Naive thymus-derived CD4-positive, alpha-beta T cell (primary cell): Measurements from ENCODE around the gene NUDT11. TPM values are rescaled to one million over a fixed set of nuclear protein-coding genes. Genes with fewer than 3 reads are reported as not detected.
A peak's percentile ranks its signal among the peaks of the same experiment; 100 is the strongest.
"Not testable (repeated sequence)": the region's sequence is repeated elsewhere in the genome, so short reads cannot be mapped to it uniquely, and the experiment has no call there.

Experiments used
- ATAC-seq: fragments of 150-1000 bp; cut with Tn5 transposase; 2 replicates; pipeline ENCODE4 v1.10.0; 2021; ENCODE audit warnings: mild to moderate bottlenecking, moderate library complexity
- CTCF ChIA-PET: fragments of 350-600 bp; sonication (Branson Sonifier 250); formaldehyde crosslinking; loops from one replicate; lab custom pipeline; 2021; ENCODE audit warnings: antibody characterized with exemption; lab: Charles Lee
- POLR2A ChIA-PET: fragments of 350-600 bp; sonication (Branson Sonifier 250); formaldehyde crosslinking; loops from one replicate; lab custom pipeline; 2021; ENCODE audit warnings: antibody characterized with exemption, inconsistent platforms; lab: Charles Lee
- DNase-seq, 9 donors: peaks; one replicate each; pipeline versions ENCODE4 v3.0.0 to v3.0.0-alpha.2; 2020 to 2022; ENCODE audit warnings: mixed read lengths in 1 of 9
- H3K27ac ChIP-seq: one replicate; pipeline ENCODE4 v1.7.0; 2013; ENCODE audit warnings: mild to moderate bottlenecking, low read depth, low read length, moderate library complexity
- H3K27me3 ChIP-seq, 2 donors: one replicate each; pipeline ENCODE4 v1.7.0; 2013; ENCODE audit warnings: low read length in 2 of 2, mild to moderate bottlenecking in 2 of 2, moderate library complexity in 2 of 2; ENCODE audit not compliant: control insufficient read depth in 2 of 2, insufficient read depth in 2 of 2
- H3K36me3 ChIP-seq, 3 experiments: 1 replicate in 2 of 3; 2 replicates in 1 of 3; pipeline ENCODE4 v1.7.0; 2013; ENCODE audit warnings: low read length in 3 of 3, mild to moderate bottlenecking in 3 of 3, moderate library complexity in 1 of 3; ENCODE audit not compliant: insufficient read depth in 3 of 3, control insufficient read depth in 2 of 3
- H3K4me1 ChIP-seq, 2 donors: one replicate each; pipeline ENCODE4 v1.7.0; 2013; ENCODE audit warnings: low read length in 2 of 2, mild to moderate bottlenecking in 2 of 2, moderate library complexity in 1 of 2; ENCODE audit not compliant: control insufficient read depth in 2 of 2, insufficient read depth in 2 of 2
- H3K4me3 ChIP-seq: 2 replicates; pipeline ENCODE4 v1.7.0; 2013; ENCODE audit warnings: mild to moderate bottlenecking, low read length
- H3K9me3 ChIP-seq, 3 experiments: 1 replicate in 2 of 3; 2 replicates in 1 of 3; pipeline ENCODE4 v1.7.0; 2013; ENCODE audit warnings: low read length in 3 of 3; ENCODE audit not compliant: control insufficient read depth in 2 of 3
- H3K27ac Mint-ChIP-seq, 9 donors: one replicate each; pipeline ENCODE4 v1.8.0; 2020 to 2022; ENCODE audit warnings: mixed read lengths in 9 of 9, mild to moderate bottlenecking in 8 of 9, moderate library complexity in 5 of 9, inconsistent platforms in 2 of 9
- H3K27me3 Mint-ChIP-seq, 5 donors: one replicate each; pipeline ENCODE4 v1.8.0; 2021 to 2022; ENCODE audit warnings: mixed read lengths in 5 of 5, mild to moderate bottlenecking in 1 of 5
- H3K36me3 Mint-ChIP-seq, 5 donors: one replicate each; pipeline ENCODE4 v1.8.0; 2020 to 2022; ENCODE audit warnings: mixed read lengths in 5 of 5, mild to moderate bottlenecking in 3 of 5, inconsistent platforms in 1 of 5
- H3K4me1 Mint-ChIP-seq, 7 donors: one replicate each; pipeline ENCODE4 v1.8.0; 2020 to 2022; ENCODE audit warnings: mixed read lengths in 7 of 7, mild to moderate bottlenecking in 3 of 7, inconsistent platforms in 1 of 7
- H3K4me3 Mint-ChIP-seq, 10 donors: one replicate each; pipeline ENCODE4 v1.8.0; 2020 to 2022; ENCODE audit warnings: mild to moderate bottlenecking in 10 of 10, mixed read lengths in 10 of 10, moderate library complexity in 6 of 10, inconsistent platforms in 2 of 10
- H3K9me3 Mint-ChIP-seq, 11 donors: one replicate each; pipeline ENCODE4 v1.8.0; 2020 to 2022; ENCODE audit warnings: mixed read lengths in 11 of 11, mild to moderate bottlenecking in 4 of 11, inconsistent platforms in 1 of 11, moderate library complexity in 1 of 11
- intact Hi-C, 2 donors: fragments of 100-400 bp; cut with micrococcal nuclease; formaldehyde crosslinking; loops; one replicate each; pipeline ENCODE4 v1.15.1; 2023
- polyA plus RNA-seq, 2 donors: library from polyadenylated mRNA; unstranded; fragments of 300-500 nt; fragmentation: Illumina TruSeq; gene quantifications; one replicate each; pipeline ENCODE4 v1.2.3, GENCODE V29; 2021
- total RNA-seq, 6 experiments: library from RNA in 5 of 6; stranded (reverse) in 5 of 6; gene quantifications; 1 replicate in 5 of 6; 2 replicates in 1 of 6; pipeline ENCODE4 v1.2.3 and lab custom pipeline; 2021 to 2026

Gene NUDT11
- 1 to 10 TPM in 1 of 5 experiments, under 1 TPM in 3, not detected in 1; 0.13 to 1.2 (median 0.47) TPM for total RNA-seq
- under 1 TPM in 1 of 2 donors, not detected in 1; 0.09 TPM for polyA plus RNA-seq
- not detected for total RNA-seq (lab: John Stamatoyannopoulos, UW)

GRCh38 chrX:51496501-51497291 is at the start of gene NUDT11:
Gene NUDT11 (minus strand): TSS chrX:51496592. CDS start chrX:51496444, 148 bp downstream.
- Mint-ChIP-seq H3K4me1 (peaks cover 0 to 11% (median 6%) of the 10 kb centered on the region in 7 donors), H3K27ac (peak within 1 kb of the TSS in 2 of 9 donors; percentile 74 to 80), H3K36me3 (no peaks in the 10 kb centered on the region), H3K9me3 (peaks cover 0 to 8% (median 2%) of the 10 kb centered on the region in 11 donors), H3K4me3 (peak within 1 kb of the TSS; percentile 71 to 88 (median 84)), H3K27me3 (peaks cover 16 to 25% (median 24%) of the 10 kb centered on the region in 5 donors)
- peaks cover 0 to 4% of the 10 kb centered on the region in 2 donors for H3K27me3 ChIP-seq
- peak within 1 kb of the TSS; percentile 30 for H3K4me3 ChIP-seq
- ATAC-seq (peak; percentile 64), DNase-seq (peak in 5 of 9 donors; percentile 4 to 69 (median 8))
- intact Hi-C loops = loop anchor here in 1 of 2 donors (5.0 to 10.0 kb wide), 2 partner anchors 398 to 766 kb away; partner anchors contain the start of gene MAGED1
- no peak within 1 kb of the TSS for H3K27ac ChIP-seq
- H3K36me3 ChIP-seq = no peaks in the 10 kb centered on the region
- H3K9me3 ChIP-seq = no peaks in the 10 kb centered on the region
- H3K4me1 ChIP-seq = no peaks in the 10 kb centered on the region
- ChIA-PET CTCF (no interaction called here), POLR2A (no interaction called here)

- CTCF ChIA-PET = no interaction called here
- intact Hi-C loops = no loop called here
Measured at GRCh38 chrX:51520393-51520792, 24.0 kb upstream of the NUDT11 start.

GRCh38 chrX:51519131-51519530 is 22.7 kb upstream of the NUDT11 start:
- H3K4me1 ChIP-seq, DNase-seq, H3K27ac ChIP-seq, H3K27ac Mint-ChIP-seq, H3K36me3 Mint-ChIP-seq, H3K36me3 ChIP-seq, H3K9me3 ChIP-seq, intact Hi-C loops, H3K4me1 Mint-ChIP-seq, CTCF ChIA-PET, ATAC-seq, H3K27me3 ChIP-seq, H3K4me3 Mint-ChIP-seq, POLR2A ChIA-PET, H3K9me3 Mint-ChIP-seq, H3K4me3 ChIP-seq: not testable (repeated sequence)
- H3K27me3 Mint-ChIP-seq = peaks cover 0 to 11% (median 3%) of the 10 kb centered on the region in 5 donors

More at GRCh38 chrX:51520393-51520792, 24.0 kb upstream of the NUDT11 start:
- POLR2A ChIA-PET = no interaction called here
- H3K27ac ChIP-seq = no peak overlapping the region
- H3K27me3 ChIP-seq = no peaks in the 10 kb centered on the region
- Mint-ChIP-seq H3K27me3 (peaks cover 0 to 10% (median under 1%) of the 10 kb centered on the region in 5 donors), H3K27ac (no peak overlapping the region), H3K36me3 (peaks cover 0 to under 1% (median 0%) of the 10 kb centered on the region in 5 donors), H3K4me3 (no peak overlapping the region), H3K4me1 (no peaks in the 10 kb centered on the region), H3K9me3 (peaks cover 0 to 2% (median 0%) of the 10 kb centered on the region in 11 donors)
- no peaks in the 10 kb centered on the region for H3K4me1 ChIP-seq
- no peak for ATAC-seq
- no peaks in the 10 kb centered on the region for H3K9me3 ChIP-seq
- DNase-seq = no peak
- H3K36me3 ChIP-seq = no peaks in the 10 kb centered on the region
- H3K4me3 ChIP-seq = no peak overlapping the region

- H3K27ac ChIP-seq = no peak overlapping the region
- Mint-ChIP-seq H3K27ac (no peak overlapping the region), H3K9me3 (peaks cover 0 to 3% (median 0%) of the 10 kb centered on the region in 11 donors), H3K36me3 (no peaks in the 10 kb centered on the region), H3K4me1 (no peaks in the 10 kb centered on the region), H3K4me3 (no peak overlapping the region), H3K27me3 (peaks cover 0 to 10% (median 0%) of the 10 kb centered on the region in 5 donors)
- H3K27me3 ChIP-seq = no peaks in the 10 kb centered on the region
- ChIA-PET CTCF (no interaction called here), POLR2A (no interaction called here)
- H3K4me3 ChIP-seq = no peak overlapping the region
- no peaks in the 10 kb centered on the region for H3K9me3 ChIP-seq
- ATAC-seq (no peak), DNase-seq (no peak)
- H3K36me3 ChIP-seq = no peaks in the 10 kb centered on the region
- H3K4me1 ChIP-seq = no peaks in the 10 kb centered on the region
- intact Hi-C loops = no loop called here
Measured at GRCh38 chrX:51507551-51507950, 11.2 kb upstream of the NUDT11 start.

- ATAC-seq, H3K36me3 ChIP-seq, H3K9me3 ChIP-seq, H3K27me3 ChIP-seq, H3K36me3 Mint-ChIP-seq, H3K27ac ChIP-seq, H3K4me3 ChIP-seq, H3K9me3 Mint-ChIP-seq, H3K4me1 ChIP-seq, POLR2A ChIA-PET: not testable (repeated sequence)
- intact Hi-C loops = loop anchor here in 1 of 2 donors (5.0 to 10.0 kb wide), 2 partner anchors 399 to 766 kb away; partner anchors contain the start of gene MAGED1
- H3K4me3 Mint-ChIP-seq = peak overlapping the region; percentile 71 to 88 (median 82)
- DNase-seq = peak in 1 of 9 donors; percentile 21
- peak overlapping the region in 1 of 9 donors; percentile 60 for H3K27ac Mint-ChIP-seq
- CTCF ChIA-PET = interaction anchor here (0.7 kb wide), 1 partner anchor 305 kb away, joined by 3 read pairs; no protein-coding TSS in a partner anchor
- peaks cover 0 to 11% (median 6%) of the 10 kb centered on the region in 7 donors for H3K4me1 Mint-ChIP-seq
- H3K27me3 Mint-ChIP-seq = peaks cover 16 to 25% (median 24%) of the 10 kb centered on the region in 5 donors
Measured at GRCh38 chrX:51495701-51496488, 497 bp downstream of the NUDT11 start.

- H3K27ac ChIP-seq = no peak overlapping the region
- ChIA-PET POLR2A (no interaction called here), CTCF (no interaction called here)
- intact Hi-C loops = loop anchor here in 1 of 2 donors (10.0 kb wide), 1 partner anchor 400 kb away; the partner anchor contains the start of gene MAGED1
- peaks cover 0 to 11% (median 6%) of the 10 kb centered on the region in 7 donors for H3K4me1 Mint-ChIP-seq
- H3K36me3 Mint-ChIP-seq = no peaks in the 10 kb centered on the region
- no peaks in the 10 kb centered on the region for H3K9me3 ChIP-seq
- DNase-seq = no peak
- H3K9me3 Mint-ChIP-seq = peaks cover 0 to 8% (median 0%) of the 10 kb centered on the region in 11 donors
- H3K4me3 ChIP-seq = no peak overlapping the region
- no peak overlapping the region for H3K27ac Mint-ChIP-seq
- no peaks in the 10 kb centered on the region for H3K4me1 ChIP-seq
- ATAC-seq = no peak
- peaks cover 16 to 25% (median 24%) of the 10 kb centered on the region in 5 donors for H3K27me3 Mint-ChIP-seq
- peaks cover 0 to 4% of the 10 kb centered on the region in 2 donors for H3K27me3 ChIP-seq
- no peaks in the 10 kb centered on the region for H3K36me3 ChIP-seq
- H3K4me3 Mint-ChIP-seq = peak overlapping the region in 3 of 10 donors; percentile 20 to 71 (median 50)
Measured at GRCh38 chrX:51494409-51494808, 2.0 kb downstream of the NUDT11 start.
